Dermis blood vessel endothelial cell (primary cell): Measurements from ENCODE around the gene IL27RA. TPM values are rescaled to one million over a fixed set of nuclear protein-coding genes. Genes with fewer than 3 reads are reported as not detected.

Source experiments
- DNase-seq: peaks from one replicate; pipeline ENCODE4 v3.0.0; 2010
- total RNA-seq: library from RNA; depleted of rRNA; stranded (reverse); fragments of >200 nt; gene quantifications from 2 replicates; pipeline ENCODE4 v1.2.3, GENCODE V29; 2014

IL27RA gene
- total RNA-seq, 1 donor from 2014 or later: 11.4 TPM

- peak; percentile 77 for DNase-seq
Measured at GRCh38 chr19:14089662-14090508, 58.3 kb downstream of the IL27RA start.

- DNase-seq: peak; percentile 86
Measured at GRCh38 chr19:14090509-14091080, 59.0 kb downstream of the IL27RA start, which contains the start of gene SAMD1. Gene SAMD1 (minus strand): TSS chr19:14090751.

GRCh38 chr19:14091081-14091812, 59.7 kb downstream of the IL27RA start:
- peak; percentile 64 for DNase-seq

DNA sequence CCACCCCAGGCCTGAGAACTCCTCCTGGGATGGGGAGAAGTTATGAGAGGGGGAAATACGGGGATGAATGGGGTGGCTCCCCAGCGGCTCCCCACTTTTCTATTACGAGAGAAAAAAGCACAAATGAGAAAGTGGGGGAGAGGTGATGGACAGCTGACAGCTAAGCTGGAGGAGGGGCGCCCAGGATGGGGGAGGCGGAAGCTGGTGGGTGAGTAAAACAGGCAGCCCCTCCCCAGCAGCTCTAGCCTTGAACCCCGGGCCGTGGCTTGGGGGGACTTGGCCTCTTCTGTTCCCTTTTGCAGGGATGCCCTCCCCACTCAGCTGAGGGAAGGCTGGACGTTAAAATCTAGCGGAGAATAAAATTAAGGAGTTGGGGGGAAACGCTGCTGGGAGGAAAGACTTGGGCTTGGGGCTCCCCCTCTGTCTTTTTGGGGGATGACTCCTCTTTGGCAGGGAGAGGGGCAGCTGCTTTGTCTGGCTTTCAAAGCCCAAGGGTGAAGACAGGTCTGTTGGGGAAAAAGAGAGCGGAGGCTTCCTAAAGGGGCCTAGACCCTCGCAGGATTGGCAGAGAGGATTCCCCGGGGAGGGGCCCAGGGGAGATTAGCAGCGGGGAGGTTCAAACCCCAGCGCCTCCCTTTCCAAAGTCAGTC, 60.4 kb downstream of the IL27RA start:
- DNase-seq: no peak

- no peak for DNase-seq
Measured at GRCh38 chr19:14093117-14093823, 61.7 kb downstream of the IL27RA start.

DNA sequence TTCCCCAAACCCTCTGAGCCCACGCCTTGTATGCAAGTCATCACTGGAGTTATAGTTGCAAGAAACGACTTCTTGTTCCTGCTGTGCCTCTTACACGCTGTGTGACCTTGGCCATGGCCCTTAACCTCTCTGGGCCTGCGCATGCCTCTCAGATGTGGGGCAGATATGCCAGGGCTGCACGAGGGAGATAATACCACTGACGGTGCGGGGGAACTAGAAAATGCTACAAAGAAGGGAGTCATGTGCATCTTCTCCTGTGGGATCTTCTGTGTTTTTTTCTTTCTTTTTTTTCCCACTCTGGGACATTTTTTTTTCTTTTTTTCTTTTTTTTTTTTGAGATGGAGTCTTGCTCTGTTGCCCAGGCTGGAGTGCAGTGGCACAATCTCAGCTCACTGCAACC, 63.3 kb downstream of the IL27RA start:
- DNase-seq: no peak

DNA sequence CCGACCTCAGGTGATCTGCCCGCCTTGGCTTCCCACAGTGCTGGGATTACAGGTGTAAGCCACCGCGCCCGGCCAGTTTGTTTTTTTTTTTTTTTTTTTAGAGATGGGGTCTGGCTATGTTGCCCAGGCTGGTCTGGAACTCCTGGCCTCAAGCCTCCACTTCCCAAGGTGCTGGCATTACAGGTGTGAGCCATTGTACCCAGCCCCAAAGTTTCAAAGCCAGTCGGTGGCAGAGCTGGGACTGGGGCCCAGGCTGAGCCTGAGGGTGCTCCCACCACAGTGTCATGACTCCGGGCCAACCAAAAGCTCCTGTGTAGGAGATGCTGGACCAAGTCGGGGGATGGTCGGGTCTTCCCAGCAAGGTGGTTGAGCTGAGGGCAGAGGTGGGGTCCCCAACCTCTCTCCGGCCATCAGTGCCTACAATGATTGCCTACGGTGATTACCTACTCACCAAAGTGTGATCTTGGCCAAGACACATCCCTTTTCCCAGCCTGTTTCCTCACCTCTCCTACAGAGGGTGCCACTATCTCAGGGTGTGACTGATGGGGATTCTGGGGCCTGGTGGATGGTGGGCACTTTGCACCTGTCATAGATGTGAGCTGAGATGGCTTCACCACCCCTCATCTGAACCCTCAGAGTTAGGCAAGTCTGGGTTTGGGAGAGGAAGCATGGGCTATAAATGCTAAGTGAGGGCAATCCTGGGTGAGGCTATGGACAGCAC, 64.9 kb downstream of the IL27RA start:
- DNase-seq: no peak

DNA sequence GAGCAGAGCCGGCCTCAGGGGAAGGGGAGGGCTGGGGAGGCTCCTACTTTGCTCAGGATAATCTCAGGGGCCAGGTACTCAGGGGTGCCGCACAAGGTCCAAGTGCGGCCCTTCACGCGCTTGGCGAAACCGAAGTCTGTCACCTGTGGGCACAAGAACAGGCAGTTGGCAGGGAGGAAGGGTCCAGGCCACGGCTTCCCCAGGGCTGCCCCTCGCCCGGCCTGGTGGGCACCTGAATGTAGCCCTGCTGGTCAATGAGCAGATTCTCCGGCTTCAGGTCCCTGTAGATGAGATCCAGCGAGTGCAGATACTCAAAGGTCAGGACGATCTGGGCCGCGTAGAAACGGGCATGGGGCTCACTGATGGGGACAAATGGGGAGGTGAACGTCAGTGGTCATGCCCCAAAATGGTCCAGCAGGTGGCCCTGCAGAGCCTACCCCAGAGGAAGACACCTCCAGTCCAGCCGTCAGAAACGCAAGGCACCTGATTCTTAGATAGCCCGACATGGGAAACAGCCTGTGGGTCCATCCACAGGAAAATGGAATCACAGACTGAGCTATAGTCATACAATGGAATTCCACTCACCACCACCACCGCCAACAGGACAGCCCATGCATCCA, 66.1 kb downstream of the IL27RA start:
- DNase-seq: peak; percentile 30

DNA sequence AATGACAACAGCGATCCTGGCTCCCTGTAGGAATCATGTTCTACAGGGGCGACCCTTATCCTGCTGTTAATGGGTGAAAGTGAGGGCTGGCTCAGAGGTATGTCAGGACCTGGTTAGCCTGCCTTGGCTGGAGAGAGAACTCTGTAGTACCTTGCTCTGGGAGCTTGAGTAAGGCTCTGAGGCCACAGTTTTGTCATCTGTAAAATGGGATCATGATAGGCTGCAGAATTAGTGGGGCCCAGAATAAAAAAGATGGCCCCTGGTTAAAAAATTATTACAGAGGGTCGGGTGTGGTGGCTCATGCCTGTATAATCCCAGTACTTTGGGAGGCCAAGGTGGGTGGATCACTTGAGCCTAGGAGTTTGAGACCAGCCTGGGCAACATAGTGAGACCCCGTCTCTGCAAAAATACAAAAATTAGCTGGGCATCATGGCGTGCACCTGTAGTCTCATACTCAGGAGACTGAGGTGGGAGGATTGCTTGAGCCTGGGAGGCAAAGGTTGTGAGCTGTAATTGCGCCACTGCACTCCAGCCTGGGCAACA, 69.5 kb downstream of the IL27RA start:
- no peak for DNase-seq

GRCh38 chr19:14102102-14102696, 70.6 kb downstream of the IL27RA start:
- DNase-seq: no peak

GRCh38 chr19:14102756-14103155, 71.2 kb downstream of the IL27RA start:
- no peak for DNase-seq

Other genes starting within 250 kb of the IL27RA start
- 23.7 and 26.0 TPM in 2 replicates for gene ZSWIM4, start 236.3 kb upstream of the IL27RA start, total RNA-seq
- gene NANOS3, start 154.6 kb upstream of the IL27RA start, total RNA-seq: not detected in 2 replicates
- gene BRME1, start 125.6 kb upstream of the IL27RA start, total RNA-seq: 0.37 and 0.51 TPM in 2 replicates
- 6.8 and 10.5 TPM in 2 replicates for gene CC2D1A, start 125.6 kb upstream of the IL27RA start, total RNA-seq
- 0.09 and 0.34 TPM in 2 replicates for gene PODNL1, start 93.3 kb upstream of the IL27RA start, total RNA-seq
- gene DCAF15, start 79.3 kb upstream of the IL27RA start, total RNA-seq: 8.0 and 17.9 TPM in 2 replicates
- gene RFX1, start 25.4 kb upstream of the IL27RA start, total RNA-seq: 2.0 and 7.5 TPM in 2 replicates
- not detected in 2 replicates for gene RLN3, start 3.6 kb upstream of the IL27RA start, total RNA-seq
- not detected in 2 replicates for gene PALM3, start 30.3 kb downstream of the IL27RA start, total RNA-seq
- under 0.01 and 0.19 TPM in 2 replicates for gene MISP3, start 41.0 kb downstream of the IL27RA start, total RNA-seq
- gene C19orf67, start 54.0 kb downstream of the IL27RA start, total RNA-seq: not detected in 2 replicates
- 22.3 and 25.2 TPM in 2 replicates for gene SAMD1, start 59.0 kb downstream of the IL27RA start, total RNA-seq
- 42.7 and 92.6 TPM in 2 replicates for gene PRKACA, start 86.0 kb downstream of the IL27RA start, total RNA-seq
- gene ASF1B, start 104.8 kb downstream of the IL27RA start, total RNA-seq: 11.4 and 26.8 TPM in 2 replicates
- 5.1 and 6.3 TPM in 2 replicates for gene ADGRL1, start 174.4 kb downstream of the IL27RA start, total RNA-seq